ENCODE data around the gene SOD2.
"Not testable (repeated sequence)": the region's sequence is repeated elsewhere in the genome, so short reads cannot be mapped to it uniquely, and the experiment has no call there.

SOD2 gene

DNA sequence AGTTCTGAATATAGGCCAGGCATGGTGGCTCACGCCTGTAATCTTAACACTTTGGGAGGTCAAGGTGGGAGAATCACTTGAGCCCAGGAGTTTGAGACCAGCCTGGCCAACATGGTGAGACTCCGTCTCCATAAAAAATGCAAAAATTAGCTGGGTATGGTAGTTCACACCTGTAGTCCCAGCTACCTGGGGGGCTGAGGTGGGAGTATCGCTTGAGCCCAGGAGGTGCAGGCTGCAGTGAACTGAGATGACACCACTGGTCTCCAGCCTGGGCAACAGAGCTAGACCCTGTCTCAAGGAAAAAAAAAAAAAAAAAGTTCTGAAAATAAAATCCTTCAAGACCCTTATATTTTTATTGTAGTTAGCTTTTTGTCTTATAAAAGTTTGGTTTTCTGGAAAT, 22.6 kb upstream of the SOD2 start:
- FAIRE-seq = no peak

DNA sequence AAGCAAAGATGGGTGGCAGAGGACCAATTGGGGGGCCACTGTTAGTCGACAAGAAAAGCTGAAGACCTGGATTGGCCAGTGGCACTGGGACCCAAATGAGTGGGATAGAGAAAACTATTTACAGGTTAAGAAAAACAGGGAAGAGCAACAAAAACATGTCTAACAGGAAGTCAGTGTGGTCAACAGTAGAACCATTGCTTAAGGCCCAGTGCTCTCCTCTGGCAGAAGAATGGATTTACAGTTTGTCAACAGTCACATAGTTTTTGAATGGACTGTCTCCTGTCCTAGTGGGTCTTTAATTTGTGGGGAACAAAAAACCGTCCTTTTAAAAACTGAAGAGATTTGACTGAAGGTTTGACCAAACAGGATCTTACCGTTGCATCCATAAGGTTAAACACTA, 22.1 kb upstream of the SOD2 start:
- FAIRE-seq = no peak

DNA sequence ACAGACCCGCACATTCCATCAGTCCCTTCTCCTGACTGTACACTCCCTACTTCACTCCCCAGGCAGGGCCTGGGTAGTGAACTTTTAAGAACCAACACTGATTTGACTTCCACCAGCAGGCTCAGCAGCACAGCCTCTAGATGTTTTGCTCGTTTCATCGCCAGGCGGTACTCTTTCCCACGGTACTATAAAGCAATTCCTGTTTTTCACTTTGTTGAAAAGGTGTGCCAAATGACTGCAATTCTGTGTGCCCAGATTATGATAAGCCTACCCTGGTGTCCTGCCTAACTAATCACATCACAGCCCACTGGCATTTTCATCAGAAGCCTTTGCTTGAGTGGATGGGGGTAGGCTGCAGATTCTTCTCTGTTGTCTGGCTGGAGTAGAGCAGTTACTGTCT, 21.4 kb upstream of the SOD2 start:
- FAIRE-seq = no peak

DNA sequence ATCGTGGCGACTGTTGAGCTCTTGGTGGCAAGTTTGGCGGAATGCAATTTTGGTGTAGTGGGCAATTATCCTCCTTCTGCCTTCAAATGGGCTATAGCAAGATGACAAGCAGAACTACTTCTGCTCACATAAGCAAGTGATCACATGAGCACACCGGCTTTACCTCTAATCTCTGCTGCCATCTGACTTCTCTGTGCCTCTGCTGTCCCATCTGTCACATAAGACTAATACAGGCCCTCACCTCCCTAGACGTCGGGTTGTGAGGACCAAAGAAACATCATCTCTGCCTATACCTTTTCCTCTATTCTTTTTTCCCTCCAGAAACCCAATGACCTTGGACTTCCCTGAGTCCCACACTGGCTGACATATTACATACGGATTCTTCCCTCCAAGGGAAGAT, 20.9 kb upstream of the SOD2 start:
- no peak for FAIRE-seq

DNA sequence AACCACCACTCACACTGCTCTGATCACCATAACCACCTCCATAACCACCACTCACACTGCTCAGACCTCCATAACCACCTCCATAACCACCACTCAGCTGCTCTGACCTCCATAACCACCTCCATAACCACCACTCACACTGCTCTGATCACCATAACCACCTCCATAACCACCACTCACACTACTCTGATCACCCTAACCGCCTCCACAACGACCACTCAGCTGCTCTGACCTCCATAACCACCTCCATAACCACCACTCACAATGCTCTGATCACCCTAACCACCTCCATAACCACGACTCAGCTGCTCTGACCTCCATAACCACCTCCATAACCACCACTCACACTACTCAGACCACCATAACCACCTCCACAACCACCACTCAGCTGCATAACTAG, 19.3 kb upstream of the SOD2 start:
- not testable (repeated sequence) for FAIRE-seq

DNA sequence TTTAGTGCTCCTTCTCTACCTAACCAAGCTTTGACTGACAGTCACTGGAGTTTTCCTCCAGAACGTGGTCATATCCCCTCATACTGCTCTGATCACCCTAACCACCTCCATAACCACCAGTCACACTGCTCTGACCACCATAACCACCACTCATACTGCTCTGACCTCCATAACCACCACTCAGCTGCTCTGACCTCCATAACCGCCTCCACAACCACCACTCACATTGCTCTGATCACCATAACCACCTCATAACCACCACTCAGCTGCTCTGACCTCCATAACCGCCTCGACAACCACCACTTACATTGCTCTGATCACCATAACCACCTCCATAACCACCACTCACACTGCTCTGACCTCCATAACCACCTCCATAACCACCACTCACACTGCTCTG, 17.6 kb upstream of the SOD2 start:
- not testable (repeated sequence) for FAIRE-seq

DNA sequence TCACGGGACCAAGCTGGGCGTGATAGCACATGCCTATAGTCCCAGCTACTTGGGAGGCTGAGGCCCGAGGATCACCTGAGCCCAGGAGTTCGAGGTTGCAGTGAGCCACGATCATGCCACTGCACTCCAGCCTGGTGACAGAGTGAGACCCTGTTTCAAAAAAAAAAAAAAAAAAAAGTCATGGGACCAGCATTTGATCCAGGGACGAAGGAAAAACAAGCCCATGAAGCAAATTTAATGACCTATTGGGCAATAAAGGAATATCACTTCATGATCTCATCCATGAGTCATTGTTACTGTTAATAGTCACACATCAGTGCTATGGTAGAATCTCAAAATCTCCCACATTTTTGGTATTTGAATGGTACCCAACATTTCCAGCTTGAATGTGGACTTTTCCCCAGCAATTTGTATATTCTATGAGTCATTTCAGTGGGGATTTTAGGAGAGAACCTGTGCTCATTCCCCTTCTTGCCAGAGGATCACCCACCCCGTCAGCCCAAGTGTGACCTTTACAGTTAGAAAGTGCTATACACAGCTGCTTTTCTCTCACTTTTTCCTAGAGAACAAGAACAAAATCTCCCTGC, 8.5 kb upstream of the SOD2 start:
- FAIRE-seq = peak; percentile 69

DNA sequence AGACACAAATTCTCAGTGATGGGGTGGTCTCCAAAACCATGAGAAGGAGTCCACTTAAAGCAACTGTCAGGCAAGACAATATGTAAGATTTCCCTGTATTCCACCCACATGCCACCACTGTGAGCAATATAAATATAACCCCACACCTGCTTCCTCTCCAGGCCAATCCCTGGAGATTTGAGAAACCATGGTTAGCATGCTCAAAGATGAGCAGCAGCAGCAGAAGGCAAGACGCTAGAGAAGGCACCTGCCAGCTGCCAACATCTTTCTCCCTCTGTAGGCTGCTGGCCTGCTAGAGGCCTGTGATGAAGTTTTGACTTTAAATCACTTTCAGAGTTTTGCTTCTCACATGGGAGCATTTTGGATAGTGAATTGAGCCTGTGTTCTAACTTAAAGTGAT, 7.9 kb upstream of the SOD2 start:
- no peak for FAIRE-seq

DNA sequence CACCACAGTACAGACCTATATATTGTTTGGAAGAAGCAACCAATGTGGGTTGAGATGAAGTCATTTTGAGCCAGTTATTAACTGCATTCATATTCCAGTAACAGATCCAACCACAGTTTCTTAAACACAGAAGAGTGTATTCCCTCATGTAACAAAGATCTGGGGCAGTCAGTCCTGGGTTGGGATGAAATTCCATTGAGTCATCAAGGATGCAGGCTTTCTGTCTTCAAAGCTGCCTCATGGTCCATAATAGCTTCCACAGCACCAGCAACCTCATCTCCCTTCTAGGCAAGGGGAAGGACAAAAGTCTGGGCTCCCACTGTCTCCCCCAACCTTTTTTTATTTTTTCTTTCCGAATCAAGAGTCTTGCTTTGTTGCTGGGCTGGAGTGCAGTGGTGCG, 2.9 kb upstream of the SOD2 start:
- no peak for FAIRE-seq

DNA sequence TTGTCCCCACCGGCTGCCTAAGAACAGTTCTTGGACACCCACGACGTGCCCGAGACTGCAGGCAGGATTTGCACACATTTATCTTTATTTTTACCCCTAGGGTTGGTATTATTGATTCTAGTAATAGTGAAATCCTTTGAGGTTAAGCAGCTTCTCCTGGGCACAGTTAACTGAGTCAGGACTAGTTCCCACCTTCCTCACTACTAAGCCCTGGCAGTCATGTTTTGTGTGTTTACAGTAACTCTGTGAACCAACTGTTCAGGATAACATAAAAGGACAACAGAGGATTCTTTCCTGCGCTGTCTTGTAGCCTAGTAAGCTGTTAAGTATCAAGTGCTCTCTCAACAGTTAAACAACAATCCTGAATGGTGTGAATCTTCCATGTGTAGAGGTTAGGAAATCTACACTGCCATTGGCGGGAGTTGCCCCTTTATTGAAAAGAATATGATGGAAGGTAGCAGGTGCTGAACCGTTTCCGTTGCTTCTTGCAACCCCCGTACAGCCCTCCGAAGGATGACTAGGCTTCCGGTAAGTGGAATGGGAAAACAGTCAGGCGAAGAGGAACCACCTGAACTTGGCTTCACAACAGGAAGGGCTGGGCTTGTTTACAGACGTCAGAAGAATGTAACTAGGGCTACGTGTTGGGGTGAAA, 979 bp upstream of the SOD2 start:
- peak; percentile 41 for FAIRE-seq

DNA sequence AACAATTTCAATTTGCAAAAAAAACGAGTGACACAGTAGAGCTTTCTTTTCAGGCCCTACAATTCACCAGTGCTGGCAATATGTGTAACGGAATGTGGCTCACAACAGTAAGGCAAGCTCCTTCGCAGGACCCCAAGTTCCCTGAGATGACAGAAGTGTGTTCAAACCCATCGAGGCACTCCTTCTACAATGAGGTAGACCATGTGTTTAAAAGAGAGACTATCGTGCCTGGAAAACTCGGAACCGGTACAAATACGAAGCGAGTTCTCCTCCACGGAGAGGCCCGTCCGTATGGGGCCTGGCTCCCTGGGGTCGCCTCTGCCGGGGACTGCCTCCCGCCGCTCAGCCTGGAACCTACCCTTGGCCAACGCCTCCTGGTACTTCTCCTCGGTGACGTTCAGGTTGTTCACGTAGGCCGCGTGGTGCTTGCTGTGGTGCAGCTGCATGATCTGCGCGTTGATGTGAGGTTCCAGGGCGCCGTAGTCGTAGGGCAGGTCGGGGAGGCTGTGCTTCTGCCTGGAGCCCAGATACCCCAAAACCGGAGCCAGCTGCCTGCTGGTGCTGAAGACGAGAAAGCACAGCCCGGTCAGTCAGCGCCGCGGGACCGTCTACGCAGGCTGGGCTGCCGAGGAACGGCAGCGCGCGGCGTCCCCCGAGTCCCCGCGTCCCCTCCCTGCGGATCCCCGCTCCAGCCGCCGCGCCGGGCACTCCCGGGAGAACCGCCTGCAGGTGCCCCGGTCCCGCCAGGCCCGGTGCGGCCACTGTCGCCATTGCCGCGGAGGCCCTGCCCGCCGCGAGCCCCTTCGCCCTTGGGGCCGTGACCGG, 526 bp downstream of the SOD2 start:
- FAIRE-seq = no peak

DNA sequence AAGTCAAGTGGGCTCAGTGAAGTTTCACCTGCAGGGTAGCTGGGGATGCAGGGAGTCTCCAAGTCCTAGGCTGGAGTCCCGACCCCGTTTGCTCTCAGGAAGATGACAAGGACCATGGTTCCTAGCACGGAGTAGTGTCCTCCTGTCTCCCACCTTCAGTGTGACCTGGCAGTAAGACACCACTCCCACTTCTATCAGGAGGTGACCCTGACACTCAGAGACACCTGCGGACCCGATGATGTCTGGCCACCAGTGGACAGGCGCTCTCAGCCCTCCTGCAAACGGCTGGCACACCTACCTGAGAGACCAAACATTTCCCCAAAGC, 1.1 kb downstream of the SOD2 start:
- FAIRE-seq = no peak

DNA sequence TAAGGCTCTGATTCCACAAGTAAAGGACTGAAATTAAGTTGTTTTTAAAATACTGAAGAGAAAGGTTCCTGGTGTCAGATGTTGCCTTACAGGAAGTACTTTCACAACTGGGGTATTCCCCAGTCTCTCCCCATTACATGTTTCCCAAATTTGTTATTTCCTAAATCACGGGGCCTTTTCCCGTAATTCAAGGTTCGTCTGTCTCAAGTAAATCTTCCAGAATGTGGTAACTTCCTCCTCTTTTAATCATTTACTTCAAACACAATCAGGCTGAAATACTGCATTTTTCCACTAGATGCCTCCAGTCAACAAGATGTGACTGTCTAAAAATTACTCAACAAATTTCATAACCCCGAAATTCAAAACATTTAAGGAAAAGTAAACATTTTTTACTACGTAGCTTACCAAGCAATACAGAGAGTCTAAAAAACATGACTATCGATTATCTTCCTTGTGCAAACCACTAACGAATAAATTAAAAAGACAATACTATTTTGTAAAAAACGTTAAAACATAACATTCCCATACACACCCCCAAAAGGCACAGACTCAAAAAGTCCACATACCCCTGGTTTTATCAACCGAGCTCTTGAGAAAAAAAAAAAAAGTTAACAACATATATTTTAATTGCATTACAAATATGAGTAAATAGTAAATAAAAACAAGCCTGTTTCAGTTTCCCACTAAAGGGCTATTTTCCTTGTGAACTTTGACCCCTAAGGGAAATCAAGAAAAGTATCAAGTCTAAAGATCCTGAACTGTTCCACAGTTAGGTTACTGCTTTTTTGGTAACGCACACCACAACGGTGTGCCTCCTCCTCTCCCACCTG, 1.7 kb downstream of the SOD2 start:
- peak; percentile 98 for FAIRE-seq

DNA sequence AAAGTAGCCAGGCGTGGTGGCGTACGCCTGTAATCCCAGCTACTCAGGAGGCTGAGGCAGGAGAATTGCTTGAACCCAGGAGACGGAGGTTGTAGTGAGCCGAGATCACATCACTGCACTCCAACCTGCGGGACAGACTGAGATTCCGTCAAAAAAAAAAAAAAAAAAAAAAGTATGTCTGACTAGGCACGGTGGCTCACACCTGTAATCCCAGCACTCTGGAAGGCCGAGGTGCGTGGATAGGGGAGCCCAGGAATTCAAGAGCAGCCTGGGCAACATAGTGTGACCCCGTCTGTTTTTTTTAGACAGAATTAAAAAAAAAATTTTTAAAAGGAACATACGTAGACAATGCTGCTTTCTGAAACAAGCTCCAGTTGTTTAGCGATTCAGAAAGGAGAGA, 2.9 kb downstream of the SOD2 start:
- FAIRE-seq = not testable (repeated sequence)

DNA sequence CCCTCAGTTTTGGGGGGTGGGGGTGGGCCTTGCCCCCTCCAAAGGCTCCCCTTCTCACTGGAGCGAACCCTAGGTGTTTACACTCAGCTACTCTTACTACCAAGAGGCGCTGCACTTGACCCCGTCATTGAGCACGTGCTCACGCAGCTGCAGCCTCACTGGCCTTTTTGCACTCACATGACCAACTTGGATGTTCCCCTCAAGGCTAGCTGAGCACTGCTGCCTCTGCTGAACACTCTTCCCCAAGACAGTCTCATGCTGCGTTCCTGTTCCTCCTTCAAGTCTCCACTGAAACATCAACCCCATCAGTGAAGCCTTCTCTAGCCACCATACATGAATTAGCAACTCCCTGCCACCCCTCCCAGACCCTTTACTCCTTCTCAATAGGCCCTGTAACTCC, 4.0 kb downstream of the SOD2 start:
- no peak for FAIRE-seq

DNA sequence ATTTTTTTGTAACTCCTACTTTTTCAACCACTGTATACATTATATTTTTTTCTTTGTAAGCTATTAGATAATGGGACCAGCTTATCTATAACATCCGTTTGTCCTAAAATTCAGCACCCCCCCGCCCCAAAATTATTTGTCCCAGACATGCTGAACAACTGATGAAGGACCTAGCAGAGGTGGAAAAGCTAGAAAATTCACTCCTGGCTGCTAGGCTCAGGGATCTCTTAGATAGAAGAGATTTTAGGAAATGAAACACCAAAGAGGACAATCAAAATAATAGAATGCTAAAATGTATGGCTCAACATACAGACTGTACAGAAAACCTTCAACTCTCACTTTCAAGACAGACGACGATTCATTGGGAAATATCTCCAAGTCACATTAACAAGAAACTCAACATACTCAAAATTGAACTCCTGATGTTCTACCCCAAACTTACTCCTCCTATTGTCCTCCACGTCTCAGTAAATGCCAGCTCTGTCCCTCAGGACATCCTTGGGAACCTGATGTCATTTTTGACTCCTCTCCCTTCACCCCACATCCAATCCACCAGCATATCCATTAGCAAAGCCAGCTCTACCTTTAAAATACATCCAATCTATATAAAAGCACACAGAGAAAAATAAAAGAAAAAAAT, 4.7 kb downstream of the SOD2 start:
- FAIRE-seq = no peak

DNA sequence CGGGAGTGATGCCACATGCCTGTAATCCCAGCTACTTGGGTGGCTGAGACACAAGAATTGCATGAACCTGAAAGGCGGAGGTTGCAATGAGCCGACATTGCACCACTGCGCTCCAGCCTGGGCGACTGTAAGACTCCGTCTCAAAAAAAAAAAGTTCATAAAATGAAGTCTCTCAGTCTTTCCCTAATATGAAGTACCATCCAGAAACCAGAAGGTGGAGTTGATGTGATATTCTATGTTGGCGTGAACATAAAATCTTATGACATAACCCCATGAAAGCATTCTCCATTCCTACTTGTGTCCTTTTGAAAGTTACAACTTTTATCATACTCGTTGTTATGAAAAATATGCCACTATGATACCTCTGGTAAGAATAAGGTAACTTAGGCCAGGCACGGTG, 5.7 kb downstream of the SOD2 start:
- FAIRE-seq = no peak

DNA sequence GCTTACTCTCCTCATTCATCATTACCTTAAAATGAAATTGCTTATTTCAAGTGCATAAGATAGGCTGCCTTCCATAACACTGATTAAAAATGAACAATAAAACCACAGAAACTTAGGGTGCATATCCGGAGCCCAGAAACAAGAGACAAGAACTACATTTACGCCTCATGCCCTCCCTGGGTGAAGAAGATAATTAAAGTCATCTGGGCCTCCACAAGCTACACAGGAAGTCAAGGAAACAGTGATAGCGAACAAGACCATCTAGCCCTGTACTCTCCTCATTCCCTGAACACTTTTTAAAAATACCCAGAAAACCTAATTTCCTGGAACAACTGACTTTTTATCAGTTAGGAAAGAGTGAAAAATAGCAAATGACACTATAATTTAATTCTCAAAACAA, 6.3 kb downstream of the SOD2 start:
- FAIRE-seq = no peak

DNA sequence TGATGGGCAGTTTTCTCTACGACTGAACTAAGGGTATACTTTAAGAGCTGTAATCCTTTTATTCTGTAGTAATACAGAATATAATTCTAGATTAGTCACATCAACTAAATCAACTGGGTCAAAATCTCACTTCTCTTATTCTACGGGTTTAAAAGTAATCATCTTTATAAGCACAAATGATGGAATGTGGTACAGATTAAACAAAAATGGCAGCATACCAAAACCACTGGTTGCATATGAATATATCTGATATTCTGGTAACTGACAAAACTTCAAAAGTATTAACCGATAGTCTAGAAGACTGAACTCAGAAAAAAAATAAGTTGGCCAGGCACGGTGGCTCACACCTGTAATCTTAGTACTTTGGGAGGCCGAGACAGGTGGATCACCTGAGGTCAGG, 7.0 kb downstream of the SOD2 start:
- no peak for FAIRE-seq

DNA sequence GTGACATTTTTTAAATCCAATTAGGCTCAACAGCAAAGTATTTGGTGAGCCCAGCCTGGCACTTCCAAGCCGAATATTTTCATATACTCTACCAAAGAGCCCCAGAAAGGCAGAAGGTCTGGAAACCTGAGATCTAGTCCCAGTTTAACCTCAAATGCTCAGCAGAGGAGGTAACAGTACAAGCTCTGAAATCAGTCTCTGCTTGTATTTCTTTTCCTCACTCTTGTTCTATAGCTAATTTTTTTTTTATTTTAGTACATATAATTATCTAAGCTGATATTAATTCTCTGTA, 9.1 kb downstream of the SOD2 start:
- no peak for FAIRE-seq

DNA sequence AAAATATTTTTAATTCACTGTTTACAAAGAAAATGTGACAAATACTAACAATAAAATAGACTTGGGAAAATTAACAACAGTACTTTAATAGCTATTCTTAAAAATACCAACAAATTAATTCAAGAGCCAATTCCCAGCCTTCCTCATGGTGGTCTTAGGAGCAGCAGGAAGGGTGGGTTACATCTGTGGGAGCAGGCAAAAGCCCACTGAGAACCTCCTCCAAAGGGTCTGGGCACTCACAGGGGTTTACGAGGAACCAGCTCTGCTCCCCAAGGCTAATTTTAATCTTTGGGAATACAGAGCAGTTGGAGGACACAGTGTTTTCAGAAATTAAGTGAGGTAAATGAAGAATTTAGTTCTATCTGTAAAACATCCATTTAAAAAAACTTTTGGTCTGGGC, 10.2 kb downstream of the SOD2 start:
- FAIRE-seq = no peak

DNA sequence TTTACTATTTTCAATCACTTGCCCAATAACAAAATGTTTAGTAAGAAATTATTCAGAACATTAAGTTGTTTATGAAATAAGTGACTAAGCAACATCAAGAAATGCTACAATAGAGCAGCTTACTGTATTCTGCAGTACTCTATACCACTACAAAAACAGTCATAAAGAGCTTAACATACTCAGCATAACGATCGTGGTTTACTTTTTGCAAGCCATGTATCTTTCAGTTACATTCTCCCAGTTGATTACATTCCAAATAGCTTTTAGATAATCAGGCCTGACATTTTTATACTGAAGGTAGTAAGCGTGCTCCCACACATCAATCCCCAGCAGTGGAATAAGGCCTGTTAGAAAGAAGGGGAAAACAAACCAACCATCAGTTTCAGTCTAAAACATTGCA, 10.7 kb downstream of the SOD2 start:
- FAIRE-seq = no peak

DNA sequence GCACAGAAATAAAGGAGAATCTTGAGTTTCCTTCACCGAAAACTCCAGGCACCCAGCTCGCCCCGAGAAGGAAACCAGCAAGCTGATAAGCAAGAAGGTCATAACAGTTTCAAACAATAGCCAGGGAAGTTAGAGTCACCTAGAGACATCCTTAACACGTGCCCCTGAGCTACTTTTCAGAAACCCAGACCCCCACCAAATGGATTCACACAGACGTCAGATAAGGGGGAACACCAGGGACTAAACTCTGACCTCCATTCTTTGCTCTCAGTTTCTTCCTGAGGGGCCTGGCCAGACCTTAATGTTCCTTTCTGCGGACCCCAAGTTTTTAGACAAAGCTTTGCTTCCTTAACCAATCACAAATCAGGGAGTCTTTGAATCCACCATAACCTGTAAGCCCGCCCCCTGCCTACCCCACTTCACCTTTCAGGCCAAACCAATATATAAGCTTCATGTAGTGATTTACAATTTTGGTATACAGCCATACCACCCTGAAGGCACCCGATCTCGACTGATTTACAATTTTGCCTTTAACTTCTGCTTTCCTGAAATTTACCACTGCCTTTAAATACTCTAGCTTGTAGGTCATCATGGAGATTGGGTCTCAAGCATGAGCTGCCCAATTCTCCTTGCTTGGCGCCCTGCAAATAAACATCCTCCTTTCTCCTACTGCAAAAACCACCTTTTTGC, 11.7 kb downstream of the SOD2 start:
- no peak for FAIRE-seq

Measured in islet of Langerhans (tissue), 1 donor.